ENCODE measurements around the gene ZNF335. TPM values are rescaled to one million over a fixed set of nuclear protein-coding genes. Genes with fewer than 3 reads are reported as not detected.

The ZNF335 gene
- polyA plus RNA-seq, 1 experiment = 9.9 TPM

GRCh38 chr20:45927071-45927878 lies 44.7 kb downstream of the ZNF335 start:
- no peaks in the 10 kb centered on the region for H3K36me3 ChIP-seq (ENCODE audit: control insufficient read depth, insufficient read depth, low read length)
- H3K27me3 ChIP-seq (ENCODE audit: control insufficient read depth, insufficient read depth, low read length) = no peaks in the 10 kb centered on the region
- DNase-seq (ENCODE audit: low read depth) = no peak
- ChIA-PET POLR2A (no interaction called here), CTCF (interaction anchor here (0.6 to 3.3 kb wide), 4 partner anchors 36 to 129 kb away, joined by 3 to 12 read pairs (median 3); partner anchors contain the start of genes CTSA and NEURL2)
- no peak for TF ChIP-seq CTCF (IDR thresholded peaks at IDR 0.05; ENCODE audit: insufficient read depth, low read depth, low read length)
- no peak overlapping the region for H3K4me3 ChIP-seq (ENCODE audit: low read depth, low read length)

GRCh38 chr20:45926731-45927070 lies 45.3 kb downstream of the ZNF335 start:
- ChIA-PET POLR2A (no interaction called here), CTCF (interaction anchor here (0.6 to 3.3 kb wide), 3 partner anchors 36 to 71 kb away, joined by 3 to 12 read pairs (median 3); partner anchors contain the start of genes CTSA and NEURL2)
- DNase-seq (ENCODE audit: low read depth) = no peak
- no peak overlapping the region for H3K4me3 ChIP-seq (ENCODE audit: low read depth, low read length)
- no peak for TF ChIP-seq CTCF (IDR thresholded peaks at IDR 0.05; ENCODE audit: insufficient read depth, low read depth, low read length)
- no peaks in the 10 kb centered on the region for H3K27me3 ChIP-seq (ENCODE audit: control insufficient read depth, insufficient read depth, low read length)
- H3K36me3 ChIP-seq (ENCODE audit: control insufficient read depth, insufficient read depth, low read length) = no peaks in the 10 kb centered on the region

- ChIA-PET POLR2A (interaction anchor here (0.7 kb wide), 1 partner anchor 9 kb away, joined by 3 read pairs; no protein-coding TSS in a partner anchor), CTCF (interaction anchor here (0.7 to 3.3 kb wide), 2 partner anchors 35 to 70 kb away, joined by 3 to 12 read pairs; partner anchors contain the start of genes CTSA and NEURL2)
- Histone ChIP-seq H3K4me3 (ENCODE audit: low read depth, low read length) (no peak overlapping the region), H3K27me3 (ENCODE audit: control insufficient read depth, insufficient read depth, low read length) (no peaks in the 10 kb centered on the region), H3K36me3 (ENCODE audit: control insufficient read depth, insufficient read depth, low read length) (no peaks in the 10 kb centered on the region)
- TF ChIP-seq CTCF (IDR thresholded peaks at IDR 0.05; ENCODE audit: insufficient read depth, low read depth, low read length) = no peak
- no peak for DNase-seq (ENCODE audit: low read depth)
Measured at GRCh38 chr20:45925821-45926506, 46.0 kb downstream of the ZNF335 start.

GRCh38 chr20:45924391-45925261 lies 47.4 kb downstream of the ZNF335 start:
- no peak for DNase-seq (ENCODE audit: low read depth)
- Histone ChIP-seq H3K36me3 (ENCODE audit: control insufficient read depth, insufficient read depth, low read length) (no peaks in the 10 kb centered on the region), H3K4me3 (ENCODE audit: low read depth, low read length) (no peak overlapping the region), H3K27me3 (ENCODE audit: control insufficient read depth, insufficient read depth, low read length) (no peaks in the 10 kb centered on the region)
- ChIA-PET POLR2A (interaction anchor here (0.6 to 0.7 kb wide), 2 partner anchors 10 to 19 kb away, joined by 3 read pairs; no protein-coding TSS in a partner anchor), CTCF (interaction anchor here (0.7 to 1.7 kb wide), 2 partner anchors 10 to 34 kb away, joined by 3 to 5 read pairs; partner anchors contain the start of genes CTSA and NEURL2)
- no peak for TF ChIP-seq CTCF (IDR thresholded peaks at IDR 0.05; ENCODE audit: insufficient read depth, low read depth, low read length)
